ENCODE data around the gene DLGAP4. TPM values are rescaled to one million over a fixed set of nuclear protein-coding genes. Genes with fewer than 3 reads are reported as not detected.

The DLGAP4 gene
- polyA plus RNA-seq, 4 donors, result 57.2 to 77.9 (median 63.3) TPM

- no peak for DNase-seq (ENCODE audit: low read depth in 4 of 4, low spot score in 3 of 4)
Observed at GRCh38 chr20:36523341-36523740, 217.2 kb downstream of the DLGAP4 start.

- no peak for DNase-seq (ENCODE audit: low read depth in 4 of 4, low spot score in 3 of 4)
Observed at GRCh38 chr20:36525620-36526365, 219.7 kb downstream of the DLGAP4 start.

DNA sequence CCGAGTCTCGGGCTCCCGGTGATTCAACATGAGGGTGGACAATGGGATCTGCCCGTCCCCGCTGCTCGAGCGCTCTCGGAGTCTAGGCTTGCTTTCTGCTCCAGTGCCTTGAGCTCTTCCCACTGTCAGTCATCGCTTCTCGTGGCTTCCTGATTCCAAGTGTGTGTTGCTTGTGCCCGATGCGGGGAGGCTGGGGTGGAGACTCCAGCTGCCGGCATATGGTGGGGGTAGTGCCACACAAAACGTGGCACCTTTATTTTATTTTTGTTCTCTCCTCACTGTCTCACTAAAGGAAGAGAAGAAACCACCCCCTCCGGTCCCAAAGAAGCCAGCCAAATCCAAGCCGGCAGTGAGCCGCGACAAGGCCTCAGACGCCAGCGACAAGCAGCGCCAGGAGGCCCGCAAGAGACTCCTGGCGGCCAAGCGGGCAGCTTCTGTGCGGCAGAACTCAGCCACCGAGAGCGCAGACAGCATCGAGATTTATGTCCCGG lies 220.4 kb downstream of the DLGAP4 start:
- DNase-seq (ENCODE audit: low read depth in 4 of 4, low spot score in 3 of 4), result no peak

GRCh38 chr20:36527331-36528125 lies 221.4 kb downstream of the DLGAP4 start:
- DNase-seq (ENCODE audit: low read depth in 4 of 4, low spot score in 3 of 4), result no peak

GRCh38 chr20:36528176-36528874 lies 222.2 kb downstream of the DLGAP4 start:
- no peak for DNase-seq (ENCODE audit: low read depth in 4 of 4, low spot score in 3 of 4)

DNA sequence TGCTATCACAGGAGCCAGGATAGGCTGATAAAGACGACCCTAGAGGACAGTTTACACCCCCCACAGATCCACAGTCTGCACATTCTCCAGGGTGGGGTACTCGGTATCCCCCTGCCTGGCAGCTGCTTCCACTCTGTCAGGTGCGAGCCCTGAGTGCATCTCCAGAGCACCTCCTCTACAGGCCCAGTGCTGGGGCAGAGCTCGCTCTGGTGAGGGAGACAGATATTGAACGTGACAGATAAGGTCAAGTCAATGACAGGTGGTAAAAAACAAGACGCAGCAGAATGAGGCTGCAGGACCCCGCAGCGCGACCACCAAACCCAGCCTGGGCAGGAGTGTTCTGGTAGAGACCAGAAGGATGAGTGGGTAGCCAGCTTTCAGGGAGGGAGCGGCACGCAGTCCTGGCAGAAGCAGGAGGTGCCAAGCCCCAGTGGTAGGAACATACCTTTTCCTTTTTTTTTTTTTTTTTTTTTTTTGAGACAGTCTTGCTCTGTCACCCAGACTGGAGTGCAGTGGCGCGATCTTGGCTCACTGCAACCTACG lies 222.8 kb downstream of the DLGAP4 start:
- DNase-seq (ENCODE audit: low read depth in 4 of 4, low spot score in 3 of 4), result no peak

- no peak for DNase-seq (ENCODE audit: low read depth in 4 of 4, low spot score in 3 of 4)
Observed at GRCh38 chr20:36532388-36532787, 226.2 kb downstream of the DLGAP4 start.

GRCh38 chr20:36532822-36533221 lies 226.7 kb downstream of the DLGAP4 start:
- DNase-seq (ENCODE audit: low read depth in 4 of 4, low spot score in 3 of 4), result no peak

- DNase-seq (ENCODE audit: low read depth in 4 of 4, low spot score in 3 of 4), result no peak
Observed at GRCh38 chr20:36538026-36538722, 232.0 kb downstream of the DLGAP4 start.

DNA sequence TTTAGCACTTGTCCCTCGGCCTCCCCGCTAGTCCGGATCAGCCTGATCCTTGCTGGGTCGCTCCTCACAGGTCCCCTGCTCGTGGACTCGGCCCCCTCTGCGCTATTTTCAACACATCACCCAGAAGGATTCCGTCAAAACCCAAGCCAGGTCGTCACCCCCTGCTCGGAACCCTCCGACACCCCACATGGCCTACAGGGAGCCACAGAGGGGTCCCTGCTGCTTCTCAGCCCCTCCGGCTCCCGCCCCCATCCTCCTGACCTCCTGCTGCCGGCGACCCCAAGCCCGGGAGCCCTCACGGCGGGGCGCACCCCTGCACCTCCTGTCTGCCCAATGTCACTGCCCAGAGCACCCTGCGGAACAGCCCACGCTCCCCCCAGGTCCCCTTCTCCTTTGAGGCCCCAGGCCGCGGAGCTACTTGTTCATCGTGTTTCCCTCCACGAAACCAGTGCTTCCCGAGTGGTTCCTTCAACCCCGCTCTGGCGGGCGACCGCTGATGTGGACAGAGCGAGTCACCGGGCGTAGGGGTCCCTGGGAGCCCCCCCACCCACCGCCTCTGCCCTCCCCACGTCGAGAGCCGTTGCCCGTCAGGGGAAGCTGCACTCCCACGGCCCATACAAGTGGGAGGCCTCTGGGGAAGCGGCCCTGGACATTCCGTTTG lies 234.5 kb downstream of the DLGAP4 start:
- DNase-seq (ENCODE audit: low read depth in 4 of 4, low spot score in 3 of 4), result no peak

DNA sequence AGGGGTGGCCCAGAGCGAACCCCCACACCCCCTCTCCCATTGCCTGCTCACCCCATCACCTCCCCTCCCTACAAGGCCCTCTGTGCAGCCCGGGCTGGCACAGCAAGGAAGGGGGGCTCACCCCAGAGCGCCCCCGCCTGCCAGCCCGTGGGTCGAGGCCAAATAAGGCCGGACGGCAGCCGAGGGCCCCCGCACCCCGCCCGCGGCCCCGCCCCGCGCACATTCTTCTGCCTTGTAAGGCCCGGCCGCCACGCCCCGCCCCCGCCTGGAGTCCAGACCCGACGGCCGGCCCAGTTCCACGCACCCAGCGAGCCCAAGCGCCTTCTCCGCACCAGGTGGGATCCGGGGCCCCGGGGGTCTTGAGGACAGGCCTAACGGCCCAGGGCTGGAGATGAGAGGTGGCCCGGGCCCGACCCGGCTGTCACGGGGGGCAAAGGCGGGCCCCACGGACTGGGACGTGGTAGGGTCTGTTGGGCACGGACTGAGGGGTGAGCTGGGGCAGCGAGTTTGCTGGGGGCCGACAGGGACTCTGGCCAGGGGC lies 235.2 kb downstream of the DLGAP4 start, which contains the start of gene MYL9:
MYL9 (plus strand) TSS at position 293 of the 541 bp plus-strand sequence. CDS start 3,366 bp downstream, outside the sequence.
- no peak for DNase-seq (ENCODE audit: low read depth in 4 of 4, low spot score in 3 of 4)

DNA sequence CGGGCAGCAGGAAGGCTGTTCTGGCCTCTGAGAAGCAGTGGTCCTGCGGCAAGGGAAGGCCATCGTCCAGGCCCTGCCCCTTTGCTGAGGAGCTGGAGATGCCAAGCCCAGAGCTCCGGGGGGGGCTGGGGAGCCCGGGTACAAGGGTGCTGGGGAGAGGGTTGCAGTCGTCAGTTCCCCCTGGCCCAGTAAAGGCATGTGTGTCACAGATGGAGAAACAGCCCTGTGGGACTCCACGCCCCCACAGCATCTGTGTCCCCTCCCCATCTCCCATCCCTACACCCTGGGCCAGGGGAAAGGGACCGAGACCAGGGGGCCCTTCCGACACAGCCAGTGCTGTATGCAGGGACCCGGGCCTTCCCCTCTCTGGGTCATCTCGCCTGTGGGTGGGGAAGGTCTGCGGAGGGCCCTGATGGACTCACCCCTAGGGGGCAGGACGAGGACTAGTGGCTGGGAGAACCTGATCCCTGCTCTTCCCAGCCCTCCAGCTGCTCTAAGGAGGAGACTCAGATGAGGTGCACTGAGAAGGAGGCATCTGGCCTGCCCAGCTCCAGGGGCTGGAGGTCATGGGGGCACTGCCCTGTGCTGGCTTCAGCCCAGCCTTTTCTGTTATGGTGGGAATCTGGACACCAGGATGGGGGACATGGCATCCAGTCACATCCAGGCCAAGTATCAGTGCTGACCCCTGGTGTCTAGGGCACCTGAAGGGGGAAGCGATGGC lies 235.8 kb downstream of the DLGAP4 start:
- no peak for DNase-seq (ENCODE audit: low read depth in 4 of 4, low spot score in 3 of 4)

GRCh38 chr20:36542516-36543183 lies 236.5 kb downstream of the DLGAP4 start:
- no peak for DNase-seq (ENCODE audit: low read depth in 4 of 4, low spot score in 3 of 4)

DNA sequence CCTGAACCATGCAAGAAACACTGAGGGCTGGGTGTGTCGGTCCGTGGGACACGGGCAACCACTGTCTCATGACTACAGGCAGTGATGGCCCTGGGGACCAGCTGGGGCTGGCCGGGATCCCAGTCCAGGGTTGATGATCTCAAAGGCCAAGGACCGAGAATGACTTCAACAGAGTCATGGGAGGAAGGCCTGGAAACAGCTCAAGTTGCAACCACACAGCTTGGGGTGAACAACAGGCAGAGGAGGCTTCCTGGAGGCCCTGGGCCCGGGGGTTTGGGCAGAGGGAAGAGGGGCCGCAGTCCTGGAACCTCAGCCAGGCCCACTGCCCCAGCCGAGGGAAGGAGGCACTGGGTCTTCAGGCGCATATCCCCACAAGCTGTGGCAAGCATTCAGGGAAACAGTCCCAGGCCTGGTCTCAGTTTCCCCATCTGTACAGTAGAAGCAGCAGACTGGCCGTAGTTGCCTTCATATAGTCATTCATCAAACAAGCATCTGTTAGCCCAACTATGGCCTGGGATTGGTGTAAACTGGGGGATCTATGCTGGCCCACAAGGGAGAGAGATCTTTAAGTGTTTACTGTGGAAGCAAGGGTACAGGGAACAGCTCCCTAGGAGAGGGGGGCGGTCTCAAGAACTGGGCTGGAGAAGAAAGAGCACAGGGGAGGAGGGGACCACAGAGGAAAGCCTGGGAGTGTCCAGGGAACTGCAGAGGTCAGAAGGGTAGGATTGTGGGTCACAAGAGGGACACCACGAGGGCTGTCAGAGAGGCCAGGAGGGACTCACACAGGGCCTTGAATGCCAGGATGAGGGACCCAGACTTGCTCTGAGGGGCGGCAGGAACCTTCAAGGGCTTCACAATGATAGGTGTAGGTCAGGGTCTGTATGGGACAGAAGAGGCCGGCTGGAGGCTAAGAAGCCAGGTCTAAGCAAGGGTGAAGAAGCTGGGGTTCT lies 237.3 kb downstream of the DLGAP4 start:
- DNase-seq (ENCODE audit: low read depth in 4 of 4, low spot score in 3 of 4), result no peak

DNA sequence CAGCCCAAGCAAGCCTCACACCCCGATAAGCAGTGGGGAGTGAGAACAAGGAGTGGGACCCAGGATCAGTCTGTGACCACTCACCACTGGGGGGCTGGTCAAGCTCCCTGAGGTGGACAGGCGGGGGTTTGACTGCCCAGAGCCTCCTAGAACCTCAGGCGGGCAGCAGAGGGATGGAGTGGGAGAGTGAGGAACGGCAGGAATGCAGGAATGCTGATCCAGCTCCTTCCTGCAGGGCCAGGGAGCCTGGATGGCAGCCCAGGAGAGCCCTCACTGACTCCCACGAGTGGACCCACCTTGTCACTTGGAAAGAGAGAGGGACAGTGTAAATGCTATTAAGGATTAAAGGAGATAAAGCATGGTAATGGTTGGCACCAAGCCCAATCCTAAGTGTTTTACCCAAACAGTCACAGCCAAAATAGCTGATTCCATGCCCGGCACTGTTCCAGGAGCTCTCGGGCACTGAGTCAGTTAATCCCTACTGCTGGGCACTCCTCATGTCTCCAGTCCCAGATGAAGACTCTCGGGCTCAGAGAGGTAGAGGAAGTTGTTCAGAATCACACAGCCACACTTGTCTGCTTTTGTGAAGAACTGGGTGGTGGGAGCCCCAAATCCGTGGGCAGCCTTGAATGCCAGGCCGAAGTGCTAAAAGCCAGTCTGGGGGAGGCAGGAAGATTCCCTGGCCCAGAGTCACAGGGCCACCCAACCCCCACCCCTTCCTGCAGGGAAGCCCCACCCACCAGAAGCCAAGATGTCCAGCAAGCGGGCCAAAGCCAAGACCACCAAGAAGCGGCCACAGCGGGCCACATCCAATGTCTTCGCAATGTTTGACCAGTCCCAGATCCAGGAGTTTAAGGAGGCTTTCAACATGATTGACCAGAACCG lies 238.2 kb downstream of the DLGAP4 start:
- no peak for DNase-seq (ENCODE audit: low read depth in 4 of 4, low spot score in 3 of 4)

DNA sequence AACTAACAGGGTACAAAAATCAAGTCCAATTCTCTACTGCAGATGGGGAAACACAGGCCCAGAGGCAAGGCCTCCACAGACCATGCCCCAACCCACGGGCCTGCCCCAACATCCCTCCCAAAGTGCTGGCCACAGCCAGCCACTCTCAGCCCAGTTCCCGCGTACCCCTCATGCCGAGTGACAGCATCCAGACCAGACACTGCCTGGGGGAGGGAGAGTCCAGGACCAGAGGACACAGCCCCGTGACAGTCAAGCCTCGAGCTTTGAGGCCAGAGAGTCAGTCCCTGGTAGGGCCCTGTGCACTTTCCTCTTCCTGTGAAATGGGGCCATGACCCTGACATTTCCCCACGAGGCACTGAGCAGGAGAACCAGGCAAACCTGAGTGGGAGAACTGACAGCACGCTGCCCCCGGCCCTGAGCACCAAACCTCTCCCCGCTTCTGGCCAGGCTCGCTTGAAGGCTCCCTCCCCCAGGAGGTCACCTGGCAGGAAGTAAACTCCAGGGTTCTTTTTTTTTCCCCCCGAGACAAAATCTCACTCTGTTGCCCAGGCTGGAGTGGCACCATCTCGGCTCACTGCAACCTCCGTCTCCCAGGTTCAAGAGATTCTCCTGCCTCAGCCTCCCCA lies 240.1 kb downstream of the DLGAP4 start:
- DNase-seq (ENCODE audit: low read depth in 4 of 4, low spot score in 3 of 4), result no peak
